Adipose tissue (tissue), 3 donors: ENCODE measurements around the gene STARD3NL. TPM values are rescaled to one million over a fixed set of nuclear protein-coding genes. Genes with fewer than 3 reads are reported as not detected.
"Not testable (repeated sequence)": the region's sequence is repeated elsewhere in the genome, so short reads cannot be mapped to it uniquely, and the experiment has no call there.

Experiments
- H3K27ac ChIP-seq: one replicate; pipeline ENCODE4 v1.5.1; 2013; ENCODE audit warnings: low read depth, low read length
- WGBS, 3 donors: extraction: QIAGEN DNeasy Blood & Tissue Kit; methylation state at CpG; one replicate each; pipeline ENCODE4 v1.1.7; 2013; 5-methylcytosine and 5-hydroxymethylcytosine counted together
- polyA plus RNA-seq, 3 donors: library from polyadenylated mRNA; stranded (reverse); fragments of 200-250 nt; gene quantifications; one replicate each; pipeline ENCODE4 v1.2.3, GENCODE V29; 2013
- donor health status: healthy with polysubstance abuse.
- donor health status: Bipolar disorder and iron deficiency.
- donor health status: healthy.

The STARD3NL gene
- polyA plus RNA-seq, 3 donors, result 14.8 to 47.0 (median 31.3) TPM

DNA sequence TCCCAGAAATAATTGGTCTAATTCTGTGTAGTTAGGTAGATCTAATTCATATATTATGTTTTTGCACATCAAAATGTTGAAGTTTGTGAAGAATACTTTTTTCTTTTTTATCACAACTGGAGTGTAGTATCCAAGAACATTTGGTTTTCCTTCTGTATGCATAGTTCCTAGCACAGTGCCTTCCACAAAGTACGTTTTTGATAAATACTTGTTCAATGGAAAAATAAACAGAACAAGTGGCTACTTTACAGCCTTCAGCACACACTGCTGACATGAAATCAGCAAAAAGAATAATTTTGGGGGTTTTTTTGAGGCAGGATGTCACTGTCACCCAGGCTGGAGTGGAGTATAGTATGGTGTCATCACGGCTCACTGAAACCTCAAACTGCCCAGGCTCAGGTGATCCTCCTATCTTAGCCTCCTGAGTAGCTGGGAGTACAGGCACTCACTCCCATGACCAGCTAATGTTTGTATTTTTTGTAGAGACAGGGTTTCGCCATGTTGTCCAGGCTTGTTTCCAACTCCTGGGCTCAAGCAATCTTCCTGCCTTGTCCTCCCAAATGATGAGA is 67.4 kb downstream of the STARD3NL start:
- WGBS, 3 donors, result 49 to 77% (median 68%) methylated on average over 3 of the region's 3 CpGs
- no peak overlapping the region for H3K27ac ChIP-seq

DNA sequence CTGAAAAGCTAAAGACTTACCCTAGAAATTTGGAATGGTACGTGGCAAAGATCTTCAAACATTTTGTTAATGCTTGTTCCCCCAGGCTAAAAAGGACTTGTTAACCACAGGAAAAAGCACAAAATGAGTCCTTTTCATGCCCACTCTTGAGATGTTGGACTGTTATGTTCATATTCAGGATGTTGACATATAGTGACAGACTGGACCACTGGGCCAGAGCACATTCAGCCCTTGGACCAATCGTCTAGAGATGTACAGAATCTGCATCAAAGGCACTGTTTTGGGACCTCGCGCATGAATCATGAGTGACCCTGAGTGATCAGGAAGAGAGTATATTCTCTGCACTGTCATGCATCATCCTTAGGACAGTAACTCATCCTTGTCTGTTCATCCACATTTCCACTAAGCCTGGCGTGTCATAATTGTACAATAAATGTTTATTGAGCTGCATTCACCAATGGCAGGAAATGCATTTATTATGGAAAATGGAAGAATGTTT is 70.1 kb downstream of the STARD3NL start:
- 82 to 93% (median 93%) methylated on average over 5 of the region's 5 CpGs for WGBS, 3 donors

DNA sequence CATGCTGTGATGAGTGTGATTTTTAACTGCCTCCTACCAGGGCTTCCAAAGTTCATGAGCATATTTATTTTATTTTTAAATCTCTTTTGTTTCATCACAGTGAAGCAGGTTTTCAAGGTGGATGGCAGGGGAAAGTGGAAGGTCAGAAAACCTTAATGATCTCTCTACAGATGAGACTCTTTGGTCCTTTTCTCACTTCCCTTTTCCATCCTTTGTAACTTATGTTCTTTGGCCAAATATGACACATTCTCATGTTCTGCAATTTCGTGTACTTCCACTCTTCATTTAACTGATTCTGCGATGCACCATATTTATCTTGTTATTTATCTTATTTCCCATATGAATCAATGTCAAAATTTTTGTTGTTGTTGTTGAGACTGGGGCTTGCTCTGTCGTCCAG is 71.8 kb downstream of the STARD3NL start:
- not testable (repeated sequence) for H3K27ac ChIP-seq
- WGBS, 3 donors, result 56 to 69% (median 59%) methylated on average over 3 of the region's 3 CpGs

More for the DNA sequence above, 70.1 kb downstream of the STARD3NL start:
- no peak overlapping the region for H3K27ac ChIP-seq

DNA sequence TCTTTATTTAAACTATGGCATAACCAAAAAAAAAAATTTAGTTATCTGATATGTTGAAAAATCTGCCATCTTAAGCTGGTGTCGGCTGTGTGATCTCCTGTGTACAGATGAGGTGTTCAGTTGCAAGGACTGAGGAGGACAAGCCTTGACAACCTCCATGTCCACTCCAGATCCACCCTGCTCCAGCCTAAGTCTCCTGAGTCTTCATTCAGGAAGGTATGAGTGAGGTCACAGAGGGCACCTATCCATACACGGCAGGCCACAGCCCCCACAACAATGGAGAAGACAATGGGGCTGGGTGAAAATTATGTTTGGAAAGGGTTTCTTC is 79.3 kb downstream of the STARD3NL start:
- H3K27ac ChIP-seq, result no peak overlapping the region
- 45 to 69% (median 51%) methylated on average over 2 of the region's 2 CpGs for WGBS, 3 donors

DNA sequence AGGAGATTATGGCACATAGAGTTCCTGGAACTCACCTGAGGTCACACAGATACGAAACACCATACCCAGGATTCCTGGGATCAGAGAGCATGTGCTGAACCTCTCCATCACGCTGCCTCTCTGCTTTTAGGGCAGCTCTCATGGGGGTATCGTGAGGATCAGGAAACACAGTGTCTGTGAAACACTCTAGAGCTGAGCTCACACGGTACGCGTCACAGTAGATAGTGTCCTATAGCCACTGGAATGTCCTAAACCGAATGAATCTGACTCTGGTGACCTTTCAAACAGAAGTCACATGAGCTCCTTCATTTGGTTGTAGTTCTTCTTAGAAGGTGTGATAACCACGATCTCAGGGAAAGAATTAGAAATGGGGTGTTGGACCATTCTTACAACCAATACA is 81.1 kb downstream of the STARD3NL start:
- H3K27ac ChIP-seq, result not testable (repeated sequence)
- WGBS, 3 donors, result 86 to 92% (median 92%) methylated on average over 8 of the region's 8 CpGs

DNA sequence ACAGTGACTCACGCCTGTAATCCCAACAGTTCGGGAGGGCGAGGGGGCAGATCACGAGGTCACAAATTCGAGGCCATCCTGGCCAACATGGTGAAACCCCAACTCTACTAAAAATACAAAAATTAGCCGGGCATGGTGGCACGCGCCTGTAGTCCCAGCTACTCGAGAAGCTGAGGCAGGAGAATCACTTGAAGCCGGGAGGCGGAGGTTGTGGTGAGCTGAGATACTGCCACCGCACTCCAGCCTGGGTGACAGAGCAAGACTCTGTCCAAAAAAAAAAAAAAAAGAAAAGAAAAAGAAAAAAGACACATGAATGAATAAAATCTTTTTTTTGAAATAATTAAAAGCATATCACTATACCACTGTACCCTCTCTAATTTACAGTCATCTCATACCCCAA is 83.6 kb downstream of the STARD3NL start:
- not testable (repeated sequence) for H3K27ac ChIP-seq
- 90 to 91% (median 90%) methylated on average over 12 of the region's 12 CpGs for WGBS, 3 donors

DNA sequence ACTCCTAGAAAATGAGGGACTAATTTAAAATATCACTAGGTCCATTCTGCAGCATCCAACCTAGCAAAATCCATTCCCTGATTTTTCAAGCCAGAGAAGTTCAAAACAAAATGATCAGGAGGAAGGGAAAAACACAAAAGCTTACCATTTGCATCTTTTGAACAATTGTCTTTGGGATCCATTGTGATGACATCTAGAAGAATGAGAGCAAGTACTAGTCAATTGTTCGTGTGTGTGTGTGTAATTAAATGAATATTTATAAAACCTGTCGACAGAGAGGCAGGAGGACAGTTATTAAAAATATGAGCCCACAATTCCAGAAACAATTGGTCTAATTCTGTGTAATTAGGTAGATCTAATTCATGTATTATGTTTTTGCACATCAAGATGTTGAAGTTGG is 84.0 kb downstream of the STARD3NL start:
- 42 to 80% (median 71%) methylated on average over 2 of the region's 2 CpGs for whole genome bisulfite sequencing, 3 donors
- H3K27ac ChIP-seq, result not testable (repeated sequence)

DNA sequence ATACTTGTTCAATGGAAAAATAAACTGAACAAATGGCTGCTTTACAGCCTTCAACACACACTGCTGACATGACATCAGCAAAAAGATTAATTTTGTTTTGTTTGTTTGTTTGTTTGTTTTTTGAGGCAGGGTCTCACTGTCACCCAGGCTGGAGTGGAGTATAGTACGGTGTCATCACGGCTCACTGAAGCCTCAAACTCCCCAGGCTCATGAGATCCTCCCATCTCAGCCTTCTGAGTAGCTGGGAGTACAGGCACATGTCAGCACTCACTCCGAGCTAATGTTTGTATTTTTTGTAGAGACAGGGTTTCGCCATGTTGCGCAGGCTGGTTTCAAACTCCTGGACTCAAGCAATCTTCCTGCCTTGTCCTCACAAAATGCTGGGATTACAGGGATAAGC is 84.5 kb downstream of the STARD3NL start:
- 72 to 81% (median 80%) methylated on average over 5 of the region's 5 CpGs for whole genome bisulfite sequencing, 3 donors

DNA sequence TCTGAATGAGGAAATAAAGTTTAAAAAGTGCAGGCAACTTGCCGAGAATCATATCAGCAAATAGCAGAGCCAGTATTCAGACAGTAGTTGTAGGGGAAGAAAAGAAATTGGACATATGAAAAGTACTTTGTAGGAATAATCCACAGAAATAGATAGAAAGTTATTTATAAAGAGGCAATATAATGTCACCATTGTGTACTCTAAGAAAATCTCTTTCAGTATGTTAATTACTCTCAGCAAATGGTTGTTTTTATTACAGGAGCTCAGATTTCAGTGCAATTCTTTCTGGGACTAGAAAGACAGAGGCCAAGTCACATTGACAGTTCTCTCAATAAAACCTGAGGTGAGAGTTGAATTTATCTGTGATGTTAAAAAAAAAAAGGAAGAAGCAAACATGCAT is 85.2 kb downstream of the STARD3NL start:
- 56 to 71% (median 63%) methylated on average over 1 of the region's 1 CpG for WGBS, 3 donors
- H3K27ac ChIP-seq, result not testable (repeated sequence)

More for the DNA sequence above, 84.5 kb downstream of the STARD3NL start:
- H3K27ac ChIP-seq, result no peak overlapping the region

DNA sequence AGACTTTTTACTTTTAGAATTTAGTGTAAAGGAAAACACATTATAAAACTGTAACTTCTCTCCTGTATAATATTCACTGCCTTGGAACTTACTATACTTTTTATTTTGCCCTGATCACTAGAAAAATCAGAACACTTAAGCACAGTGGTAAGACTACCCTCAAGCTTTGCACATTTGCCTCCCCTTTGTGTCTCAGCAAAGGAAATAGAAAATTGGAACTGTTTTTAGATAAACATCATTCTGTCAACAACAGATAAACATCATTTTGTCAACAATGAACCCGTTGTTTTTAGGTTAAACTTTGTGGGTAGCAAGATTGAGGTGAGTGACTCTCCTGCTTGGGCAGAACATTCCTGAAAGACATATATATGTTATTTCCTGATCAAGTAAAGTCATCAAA is 86.6 kb downstream of the STARD3NL start:
- 18 to 56% (median 48%) methylated on average over 1 of the region's 1 CpG for WGBS, 3 donors
- H3K27ac ChIP-seq, result not testable (repeated sequence)

DNA sequence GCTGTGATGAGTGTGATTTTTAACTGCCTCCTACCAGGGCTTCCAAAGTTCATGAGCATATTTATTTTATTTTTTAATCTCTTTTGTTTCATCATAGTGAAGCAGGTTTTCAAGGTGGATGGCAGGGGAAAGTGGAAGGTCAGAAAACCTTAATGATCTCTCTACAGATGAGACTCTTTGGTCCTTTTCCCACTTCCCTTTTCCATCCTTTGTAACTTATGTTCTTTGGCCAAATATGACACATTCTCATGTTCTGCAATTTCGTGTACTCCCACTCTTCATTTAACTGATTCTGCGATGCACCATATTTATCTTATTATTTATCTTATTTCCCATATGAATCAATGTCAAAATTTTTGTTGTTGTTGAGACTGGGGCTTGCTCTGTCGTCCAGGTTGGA is 87.9 kb downstream of the STARD3NL start:
- WGBS, 3 donors, result 42 to 67% (median 52%) methylated on average over 3 of the region's 3 CpGs
- not testable (repeated sequence) for H3K27ac ChIP-seq

DNA sequence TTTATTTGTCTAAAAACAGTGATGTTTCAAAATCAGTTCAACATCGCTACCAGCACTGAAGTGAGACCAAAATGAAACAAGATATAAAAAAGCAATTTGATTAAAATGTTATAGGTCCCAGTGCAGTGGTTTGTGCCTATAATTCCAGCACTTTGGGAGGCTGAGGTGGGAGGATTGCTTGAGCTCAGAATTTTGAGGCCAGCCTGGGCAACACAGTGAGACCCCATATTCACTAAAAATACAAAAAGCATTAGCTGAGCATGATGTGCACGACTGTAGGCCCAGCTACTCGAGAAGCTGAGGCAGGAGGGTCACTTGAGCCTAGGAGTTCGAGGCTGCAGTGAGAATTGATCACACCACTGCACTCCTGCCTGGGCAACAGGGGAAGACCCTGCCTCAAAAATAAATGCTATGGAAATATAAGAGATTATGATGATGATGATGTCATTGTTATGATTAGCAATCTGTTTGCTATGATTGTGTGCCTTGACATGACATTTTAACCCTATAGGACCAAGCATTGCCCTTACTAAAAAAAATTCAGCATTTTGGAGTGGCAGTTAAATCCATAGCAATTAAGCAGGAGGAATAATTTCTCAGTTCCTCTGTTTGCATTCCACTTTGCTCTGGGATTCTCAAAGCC is 91.8 kb downstream of the STARD3NL start:
- not testable (repeated sequence) for H3K27ac ChIP-seq
- 77 to 93% (median 83%) methylated on average over 4 of the region's 4 CpGs for WGBS, 3 donors

DNA sequence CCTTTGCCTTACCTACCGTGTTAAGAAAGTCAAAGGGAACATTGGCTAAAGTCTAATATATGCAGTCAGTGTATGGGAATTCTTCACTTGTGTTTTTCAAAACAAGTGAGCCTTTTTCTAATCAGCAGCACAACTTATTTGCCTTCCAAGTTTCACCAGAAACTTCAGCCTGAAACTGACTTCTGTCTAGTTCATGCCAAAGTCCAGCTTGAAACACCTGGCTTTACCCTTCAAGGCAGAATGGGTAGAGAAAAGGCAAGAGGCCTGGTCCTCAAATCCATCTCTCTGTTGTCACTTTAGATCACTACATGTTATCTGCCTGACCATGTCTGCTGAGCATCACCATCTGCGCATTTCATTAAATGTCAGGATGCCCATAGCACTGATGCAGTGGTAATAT is 92.4 kb downstream of the STARD3NL start:
- 67 to 92% (median 92%) methylated on average over 1 of the region's 2 CpGs for WGBS, 3 donors
- H3K27ac ChIP-seq, result not testable (repeated sequence)

DNA sequence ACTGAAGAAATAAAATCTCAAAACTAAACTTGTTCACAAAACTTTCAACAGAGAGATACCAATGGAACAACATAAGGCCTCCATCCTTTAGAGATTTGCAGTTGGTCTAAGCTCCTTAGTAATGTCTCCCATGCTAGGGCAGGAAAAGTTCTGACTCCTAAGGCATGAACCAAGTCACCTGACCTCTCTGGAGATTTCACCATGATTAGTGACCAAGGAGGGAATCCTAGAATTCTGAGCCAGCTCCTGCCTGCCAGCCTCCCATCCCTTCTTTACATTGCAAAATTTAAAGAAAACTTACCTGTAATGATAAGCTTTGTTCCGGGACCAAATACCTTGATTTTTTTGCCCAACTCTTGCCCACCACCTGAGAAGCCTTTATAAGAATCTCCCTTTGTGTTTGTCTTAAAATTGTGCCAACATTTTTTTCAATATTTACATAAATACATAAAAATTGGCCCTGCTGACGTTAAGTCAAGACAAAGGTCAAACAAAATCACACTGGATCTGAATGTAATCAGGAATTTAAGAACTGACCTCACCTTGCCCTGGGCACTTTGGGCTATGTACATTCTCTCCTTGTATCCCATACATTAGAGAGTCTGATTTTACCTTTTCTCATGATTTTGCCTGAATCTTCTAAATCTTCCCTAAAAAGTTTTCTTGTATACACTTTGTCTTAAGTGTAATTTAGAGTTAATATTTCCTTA is 95.4 kb downstream of the STARD3NL start, which contains the start of gene TARP:
TARP (minus strand) TSS at position 351 of the 710 bp plus-strand sequence.
- WGBS, 3 donors, result 32 to 79% (median 74%) methylated on average over 2 of the region's 2 CpGs
- no peak within 1 kb of the TSS for H3K27ac ChIP-seq

DNA sequence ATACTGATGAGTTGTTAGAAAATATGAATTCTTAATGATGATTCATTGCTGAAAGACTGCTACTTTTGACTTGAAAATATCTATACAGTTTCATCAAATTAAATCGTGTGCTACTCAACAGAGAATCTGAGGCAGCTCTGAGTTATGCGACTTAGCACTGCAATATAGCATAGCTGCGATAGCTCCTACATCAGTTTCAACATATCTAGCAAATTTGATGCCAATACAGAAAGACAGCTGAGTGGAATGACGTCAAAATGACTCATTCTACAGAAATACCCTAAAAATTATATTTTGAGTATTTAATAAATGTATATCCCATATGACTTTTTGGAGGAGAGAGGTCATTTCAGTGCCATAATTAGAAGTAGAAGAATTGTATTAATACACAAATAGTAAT is 96.4 kb downstream of the STARD3NL start:
- H3K27ac ChIP-seq, result no peak overlapping the region
- 55 to 83% (median 66%) methylated on average over 4 of the region's 4 CpGs for WGBS, 3 donors

DNA sequence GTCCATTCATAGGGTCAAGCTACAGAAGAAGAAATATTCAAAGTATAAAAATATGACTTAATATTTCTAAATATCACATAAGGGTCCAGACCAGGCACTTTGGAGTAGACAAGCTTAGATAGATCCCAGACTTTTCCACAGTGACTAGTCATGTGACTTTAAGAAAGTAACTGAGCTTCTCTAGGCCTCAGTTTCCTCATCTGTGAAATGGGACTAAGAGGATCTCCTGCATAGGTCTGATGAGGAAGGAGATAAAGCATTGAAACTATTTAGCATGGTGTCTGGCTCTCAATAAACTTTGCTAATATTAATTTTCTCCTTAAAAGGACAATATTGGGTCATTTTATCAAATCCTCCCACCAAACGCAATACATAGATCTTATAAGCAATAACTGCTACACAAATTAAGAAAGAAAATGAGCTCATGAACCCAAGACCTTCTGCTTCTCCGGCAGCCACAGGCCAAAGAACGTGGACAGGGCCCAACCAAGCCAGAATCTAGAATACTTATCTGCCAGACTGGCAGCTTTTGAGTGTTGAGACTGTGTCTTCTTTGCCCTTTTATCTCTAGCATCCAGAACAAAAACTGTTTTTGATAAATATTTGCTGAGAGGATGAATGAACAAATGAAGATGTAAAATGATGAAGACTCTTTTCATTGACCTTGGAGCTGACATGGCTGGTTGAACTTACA is 97.0 kb downstream of the STARD3NL start:
- WGBS, 3 donors, result 68 to 89% (median 77%) methylated on average over 3 of the region's 3 CpGs
- H3K27ac ChIP-seq, result no peak overlapping the region

DNA sequence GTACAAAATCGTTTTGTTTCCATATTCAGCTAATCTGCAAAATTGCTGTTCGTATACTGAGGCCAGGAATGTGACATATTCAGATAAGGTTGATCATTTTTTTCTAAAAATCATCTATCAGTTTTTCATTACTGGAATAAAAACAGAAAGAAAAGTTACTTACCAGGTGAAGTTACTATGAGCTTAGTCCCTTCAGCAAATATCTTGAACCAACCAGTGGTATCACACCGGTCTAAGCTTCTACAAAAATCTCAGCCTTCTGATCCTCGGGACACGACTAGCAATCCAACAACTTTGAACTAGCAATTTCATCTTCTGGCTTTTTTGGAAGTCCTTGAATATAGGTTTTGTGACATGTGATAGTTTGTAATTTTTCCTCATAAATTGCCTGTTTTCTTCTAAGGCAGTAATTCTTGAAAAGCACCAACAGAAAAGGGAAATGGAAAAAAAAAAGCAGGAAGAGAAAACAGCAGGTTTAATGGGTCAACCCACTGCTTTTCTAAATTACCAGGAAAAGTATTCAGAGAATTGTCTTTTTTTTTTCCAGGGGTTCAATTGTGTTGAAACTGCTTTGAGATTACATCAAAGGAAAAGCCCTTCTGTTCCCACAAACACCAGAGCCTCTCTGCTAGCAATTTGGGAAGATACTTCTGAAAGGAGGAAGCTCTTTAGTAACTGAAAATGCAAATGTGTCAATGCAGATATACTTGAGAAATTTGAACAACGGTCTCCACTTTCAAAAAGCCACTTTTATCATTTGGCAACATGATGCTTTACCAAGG is 98.2 kb downstream of the STARD3NL start:
- WGBS, 3 donors, result 41 to 68% (median 54%) methylated on average over 6 of the region's 6 CpGs
- H3K27ac ChIP-seq, result no peak overlapping the region

DNA sequence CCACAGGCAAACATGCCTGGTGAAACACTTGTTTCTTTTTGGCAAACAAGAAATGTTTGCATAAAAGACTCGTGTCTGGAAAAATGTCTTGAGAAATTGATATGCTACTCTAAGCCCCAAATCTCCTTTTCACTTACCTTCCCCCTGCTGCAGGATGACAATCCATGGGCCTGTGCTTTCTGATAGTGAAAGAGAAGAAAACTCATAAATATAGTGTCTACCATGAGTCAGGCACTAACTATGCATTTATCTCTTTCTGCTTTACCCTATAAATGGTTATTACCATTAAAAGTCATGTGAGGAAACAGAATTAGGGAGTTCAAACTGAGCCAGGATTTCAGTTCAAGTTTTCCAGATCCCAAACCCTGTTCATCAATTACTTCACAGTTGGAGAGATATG is 102.0 kb downstream of the STARD3NL start:
- H3K27ac ChIP-seq, result no peak overlapping the region
- 13 to 59% (median 46%) methylated on average over 1 of the region's 1 CpG for WGBS, 3 donors
